GM12874 (cell line): ENCODE data around the gene ALMS1.

Experiments
- TF ChIP-seq, protein P1 (sequence below): IDR thresholded peaks from 2 replicates; pipeline ENCODE4 v1.5.1; 2011; ENCODE audit warnings: low read depth, mild to moderate bottlenecking, control low read depth, low read length, moderate library complexity; ENCODE audit not compliant: insufficient read depth

ALMS1 gene

DNA sequence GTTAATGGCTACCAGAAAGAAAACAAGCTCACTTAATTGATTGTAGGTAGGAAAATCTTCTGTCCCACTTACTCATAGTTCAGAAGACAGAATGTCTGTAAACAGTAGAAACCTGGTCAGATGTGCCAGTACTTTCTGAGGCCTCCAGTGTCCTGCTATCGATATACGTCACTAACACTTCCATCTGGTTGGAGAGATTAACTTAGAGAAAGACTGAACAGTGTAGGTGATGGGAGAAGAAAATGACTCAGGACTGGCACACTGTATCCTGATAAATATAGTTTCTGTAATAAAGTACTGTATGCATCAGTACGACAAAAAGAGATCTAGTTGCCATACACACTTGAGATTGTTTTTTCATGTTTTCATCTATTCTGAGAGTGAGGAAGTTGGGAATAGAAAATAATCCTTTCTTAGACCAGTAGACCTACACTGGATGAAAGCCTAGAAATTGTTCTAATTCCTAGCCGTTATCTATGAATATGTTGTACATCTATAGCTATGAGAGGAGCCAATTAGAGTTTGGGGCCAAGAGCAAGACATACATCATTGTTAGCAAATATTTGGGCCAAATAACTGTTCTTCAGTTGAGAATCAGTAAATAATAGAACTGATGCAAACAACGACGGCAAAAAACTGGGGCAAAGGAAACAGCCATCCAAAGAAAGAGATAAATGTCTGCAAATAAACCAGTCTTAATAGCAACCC lies 150.7 kb downstream of the ALMS1 start:
- TF ChIP-seq, protein P1, sequence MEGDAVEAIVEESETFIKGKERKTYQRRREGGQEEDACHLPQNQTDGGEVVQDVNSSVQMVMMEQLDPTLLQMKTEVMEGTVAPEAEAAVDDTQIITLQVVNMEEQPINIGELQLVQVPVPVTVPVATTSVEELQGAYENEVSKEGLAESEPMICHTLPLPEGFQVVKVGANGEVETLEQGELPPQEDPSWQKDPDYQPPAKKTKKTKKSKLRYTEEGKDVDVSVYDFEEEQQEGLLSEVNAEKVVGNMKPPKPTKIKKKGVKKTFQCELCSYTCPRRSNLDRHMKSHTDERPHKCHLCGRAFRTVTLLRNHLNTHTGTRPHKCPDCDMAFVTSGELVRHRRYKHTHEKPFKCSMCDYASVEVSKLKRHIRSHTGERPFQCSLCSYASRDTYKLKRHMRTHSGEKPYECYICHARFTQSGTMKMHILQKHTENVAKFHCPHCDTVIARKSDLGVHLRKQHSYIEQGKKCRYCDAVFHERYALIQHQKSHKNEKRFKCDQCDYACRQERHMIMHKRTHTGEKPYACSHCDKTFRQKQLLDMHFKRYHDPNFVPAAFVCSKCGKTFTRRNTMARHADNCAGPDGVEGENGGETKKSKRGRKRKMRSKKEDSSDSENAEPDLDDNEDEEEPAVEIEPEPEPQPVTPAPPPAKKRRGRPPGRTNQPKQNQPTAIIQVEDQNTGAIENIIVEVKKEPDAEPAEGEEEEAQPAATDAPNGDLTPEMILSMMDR = no peak

DNA sequence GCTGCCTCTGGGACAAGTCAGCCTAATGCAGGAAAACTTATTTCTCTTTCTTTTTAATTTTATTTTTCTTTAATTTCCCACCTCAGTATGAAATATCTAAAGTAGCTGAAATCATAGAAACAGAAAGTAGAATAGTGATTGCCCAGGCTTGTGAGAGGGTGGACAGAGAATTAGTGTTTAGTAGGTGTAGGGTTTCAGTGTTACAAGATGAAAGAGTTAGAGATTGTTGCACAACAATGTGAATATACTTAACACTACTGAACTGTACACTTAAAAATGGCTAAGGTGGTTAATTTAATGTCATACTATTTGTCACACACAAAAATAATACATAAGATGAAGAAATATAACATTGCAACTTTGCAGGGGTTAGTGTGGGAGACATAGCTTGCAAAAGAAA lies 175.8 kb downstream of the ALMS1 start:
- TF ChIP-seq, protein P1 = no peak

DNA sequence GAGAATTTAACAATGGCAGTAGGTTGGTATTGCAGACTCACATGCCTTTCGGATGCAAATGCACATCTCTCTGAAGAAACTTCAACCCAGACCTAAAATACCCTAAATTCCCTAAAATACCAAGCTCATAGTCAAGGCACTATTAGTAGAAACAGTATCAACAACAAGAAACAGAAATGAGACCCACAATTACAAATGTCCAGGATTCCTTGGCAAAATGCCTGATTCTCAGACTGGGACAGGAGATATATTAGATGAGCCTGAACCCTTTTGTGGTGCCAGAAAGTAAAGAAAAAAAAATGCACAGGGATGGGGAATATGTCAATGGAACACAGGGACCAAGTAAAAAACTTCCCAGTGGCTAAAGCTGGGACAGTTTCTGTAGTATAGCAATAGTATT lies 179.3 kb downstream of the ALMS1 start:
- TF ChIP-seq, protein P1 = no peak

DNA sequence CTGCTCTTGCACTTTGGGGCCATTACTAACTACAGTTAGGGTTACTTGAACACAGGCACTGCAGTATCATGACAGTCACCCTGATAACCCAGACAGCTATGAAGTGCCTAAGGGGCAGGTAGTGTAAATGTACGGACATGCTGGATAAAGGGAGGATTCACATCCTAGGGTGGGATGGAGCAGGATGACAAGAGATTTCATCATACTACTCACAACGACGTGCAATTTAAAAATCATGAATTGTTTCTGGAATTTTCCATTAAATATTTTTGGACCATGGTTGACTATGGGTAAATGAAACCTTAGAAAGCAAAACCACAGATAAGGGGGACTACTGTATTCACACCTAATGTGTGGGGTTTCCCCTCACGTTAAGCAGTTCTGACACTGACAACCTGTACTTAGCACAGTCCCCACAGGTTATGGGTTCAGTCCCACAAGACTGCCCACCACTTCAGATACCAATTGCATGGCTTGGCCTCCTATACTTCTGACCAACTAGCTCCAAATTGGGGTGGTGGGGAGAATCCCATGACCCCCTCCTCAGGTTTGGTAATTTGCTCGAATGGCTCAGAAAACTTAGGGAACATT lies 180.7 kb downstream of the ALMS1 start:
- TF ChIP-seq, protein P1 = no peak

DNA sequence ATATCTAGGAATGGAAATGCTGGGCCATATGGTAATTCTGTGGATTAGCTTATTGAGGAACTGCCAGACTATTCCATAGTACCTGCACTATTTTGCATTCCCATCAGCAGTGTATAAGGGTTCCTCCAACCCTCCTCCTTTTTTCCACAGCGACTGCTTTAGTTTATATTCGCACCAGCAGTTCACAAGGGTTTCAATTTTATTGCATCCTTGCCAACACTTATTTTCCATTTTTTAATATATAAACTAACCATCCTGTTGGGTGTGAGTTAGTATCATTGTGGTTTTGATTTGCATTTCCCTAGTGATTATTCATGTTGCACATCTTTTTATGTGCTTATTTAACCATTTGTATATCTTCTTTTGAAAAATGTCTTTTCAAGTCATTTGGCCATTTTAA lies 189.6 kb downstream of the ALMS1 start:
- TF ChIP-seq, protein P1 = no peak

DNA sequence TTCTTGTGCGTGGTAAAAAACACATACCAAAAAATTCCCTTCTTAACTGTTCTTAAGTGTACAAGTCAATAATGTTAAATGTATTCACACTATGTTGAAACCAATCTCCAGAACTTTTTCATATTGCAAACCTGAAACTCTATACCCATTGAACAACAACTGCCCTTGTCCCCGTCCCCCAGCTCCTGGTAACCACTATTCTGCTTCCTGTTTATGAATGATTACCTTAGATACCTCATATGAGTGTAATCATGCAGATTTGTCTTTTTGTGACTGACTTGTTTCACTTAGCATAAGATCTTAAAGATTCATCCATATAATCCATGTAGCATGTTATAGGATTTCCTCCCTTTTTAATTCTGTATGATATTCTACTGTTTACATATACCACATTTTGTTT lies 196.7 kb downstream of the ALMS1 start:
- TF ChIP-seq, protein P1 = no peak

DNA sequence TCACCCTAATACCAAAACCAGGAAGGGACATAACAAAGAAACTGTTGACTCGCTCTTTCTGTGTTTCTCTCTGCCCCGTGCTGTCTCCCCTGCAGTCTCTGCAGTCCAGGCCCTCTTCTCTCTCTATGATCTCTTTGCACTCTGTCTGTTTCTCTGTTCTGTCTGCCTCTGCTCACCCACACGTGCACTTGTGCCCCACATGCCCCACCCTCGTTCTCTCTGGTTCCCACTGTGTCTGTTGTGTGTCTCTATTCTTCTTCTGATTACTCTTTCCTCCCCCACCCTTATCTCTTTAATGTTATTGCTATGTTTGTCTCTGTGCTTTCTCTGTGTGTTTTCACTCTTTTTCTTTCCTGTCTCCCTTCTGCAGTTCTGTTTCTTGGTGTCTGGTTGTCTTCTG lies 202.5 kb downstream of the ALMS1 start:
- TF ChIP-seq, protein P1 = no peak
